Measurements from ENCODE around the gene SPZ1.
"Not testable (repeated sequence)": the region's sequence is repeated elsewhere in the genome, so short reads cannot be mapped to it uniquely, and the experiment has no call there.

Gene SPZ1

DNA sequence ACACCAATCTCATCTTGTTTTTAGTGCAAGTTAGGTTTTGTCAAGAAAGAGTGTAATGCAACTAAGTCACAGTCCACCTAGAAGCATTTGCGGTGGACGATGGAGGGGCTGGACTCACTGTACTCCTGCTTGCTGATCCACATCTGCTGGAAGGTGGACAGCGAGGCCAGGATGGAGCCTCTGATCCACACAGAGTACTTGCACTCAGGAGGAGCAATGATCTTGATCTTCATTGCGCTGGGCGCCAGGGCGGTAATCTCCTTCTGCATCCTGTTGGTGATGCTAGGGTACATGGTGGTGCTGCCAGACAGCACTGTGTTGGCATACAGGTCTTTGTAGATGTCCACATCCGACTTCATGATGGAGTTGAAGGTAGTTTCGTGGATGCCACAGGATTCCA lies 20.2 kb upstream of the SPZ1 start:
- no peaks in the 10 kb centered on the region for H3K4me1 ChIP-seq
- H3K4me3 ChIP-seq, result no peak overlapping the region
- TF ChIP-seq, protein P1, sequence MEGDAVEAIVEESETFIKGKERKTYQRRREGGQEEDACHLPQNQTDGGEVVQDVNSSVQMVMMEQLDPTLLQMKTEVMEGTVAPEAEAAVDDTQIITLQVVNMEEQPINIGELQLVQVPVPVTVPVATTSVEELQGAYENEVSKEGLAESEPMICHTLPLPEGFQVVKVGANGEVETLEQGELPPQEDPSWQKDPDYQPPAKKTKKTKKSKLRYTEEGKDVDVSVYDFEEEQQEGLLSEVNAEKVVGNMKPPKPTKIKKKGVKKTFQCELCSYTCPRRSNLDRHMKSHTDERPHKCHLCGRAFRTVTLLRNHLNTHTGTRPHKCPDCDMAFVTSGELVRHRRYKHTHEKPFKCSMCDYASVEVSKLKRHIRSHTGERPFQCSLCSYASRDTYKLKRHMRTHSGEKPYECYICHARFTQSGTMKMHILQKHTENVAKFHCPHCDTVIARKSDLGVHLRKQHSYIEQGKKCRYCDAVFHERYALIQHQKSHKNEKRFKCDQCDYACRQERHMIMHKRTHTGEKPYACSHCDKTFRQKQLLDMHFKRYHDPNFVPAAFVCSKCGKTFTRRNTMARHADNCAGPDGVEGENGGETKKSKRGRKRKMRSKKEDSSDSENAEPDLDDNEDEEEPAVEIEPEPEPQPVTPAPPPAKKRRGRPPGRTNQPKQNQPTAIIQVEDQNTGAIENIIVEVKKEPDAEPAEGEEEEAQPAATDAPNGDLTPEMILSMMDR (IDR thresholded peaks at IDR 0.05), result no peak
- H3K27ac ChIP-seq, result no peak overlapping the region
- no peaks in the 10 kb centered on the region for H3K36me3 ChIP-seq
- intact Hi-C loops (cut with DNase I; ENCODE audit: low total_unique reads), result no loop called here
- H3K27me3 ChIP-seq, result no peaks in the 10 kb centered on the region
- H3K9me3 ChIP-seq, result no peaks in the 10 kb centered on the region
- DNase-seq, result no peak

- no peaks in the 10 kb centered on the region for H3K4me1 ChIP-seq
- intact Hi-C loops (cut with DNase I; ENCODE audit: low total_unique reads), result no loop called here
- H3K4me3 ChIP-seq, result no peak overlapping the region
- DNase-seq, result no peak
- H3K27me3 ChIP-seq, result no peaks in the 10 kb centered on the region
- H3K36me3 ChIP-seq, result no peaks in the 10 kb centered on the region
- H3K9me3 ChIP-seq, result no peaks in the 10 kb centered on the region
- H3K27ac ChIP-seq, result no peak overlapping the region
- TF ChIP-seq, protein P1 (IDR thresholded peaks at IDR 0.05), result no peak
Observed at GRCh38 chr5:80300125-80300524, 19.7 kb upstream of the SPZ1 start.

DNA sequence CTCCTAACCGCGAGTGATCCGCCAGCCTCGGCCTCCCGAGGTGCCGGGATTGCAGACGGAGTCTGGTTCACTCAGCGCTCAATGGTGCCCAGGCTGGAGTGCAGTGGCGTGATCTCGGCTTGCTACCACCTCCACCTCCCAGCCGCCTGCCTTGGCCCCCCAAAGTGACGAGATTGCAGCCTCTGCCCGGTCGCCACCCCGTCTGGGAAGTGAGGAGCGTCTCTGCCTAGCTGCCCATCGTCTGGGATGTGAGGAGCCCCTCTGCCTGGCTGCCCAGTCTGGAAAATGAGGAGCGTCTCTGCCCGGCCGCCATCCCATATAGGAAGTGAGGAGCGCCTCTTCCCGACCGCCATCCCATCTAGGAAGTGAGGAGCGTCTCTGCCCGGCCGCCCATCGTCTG lies 19.0 kb upstream of the SPZ1 start:
- H3K27ac ChIP-seq; H3K4me1 ChIP-seq; DNase-seq; intact Hi-C loops (cut with DNase I; ENCODE audit: low total_unique reads); H3K36me3 ChIP-seq; H3K27me3 ChIP-seq; H3K9me3 ChIP-seq; H3K4me3 ChIP-seq: not testable (repeated sequence)

GRCh38 chr5:80301342-80301741 lies 18.5 kb upstream of the SPZ1 start:
- intact Hi-C loops (cut with DNase I; ENCODE audit: low total_unique reads); H3K27me3 ChIP-seq; H3K36me3 ChIP-seq; H3K9me3 ChIP-seq; H3K27ac ChIP-seq; H3K4me1 ChIP-seq; DNase-seq; H3K4me3 ChIP-seq: not testable (repeated sequence)

DNA sequence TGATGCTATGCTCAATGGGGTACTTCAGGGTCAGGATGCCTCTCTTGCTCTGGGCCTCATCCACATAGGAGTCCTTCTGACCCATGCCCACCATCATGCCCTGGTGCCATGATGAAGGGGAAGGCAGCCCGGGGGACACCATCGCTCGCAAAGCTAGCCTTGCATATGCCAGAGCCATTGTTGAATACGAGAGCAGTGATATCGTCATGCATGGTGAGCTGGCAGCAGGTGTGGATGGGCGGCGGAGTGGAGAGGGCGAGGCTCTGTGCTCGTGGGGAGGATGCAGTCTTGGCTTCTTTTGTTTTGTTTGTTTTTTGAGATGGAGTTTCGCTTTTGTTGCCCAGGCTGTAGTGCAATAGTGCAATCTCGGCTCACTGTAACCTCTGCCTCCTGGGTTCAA lies 17.2 kb upstream of the SPZ1 start:
- no peaks in the 10 kb centered on the region for H3K9me3 ChIP-seq
- no peaks in the 10 kb centered on the region for H3K27me3 ChIP-seq
- no peak overlapping the region for H3K4me3 ChIP-seq
- no peak overlapping the region for H3K27ac ChIP-seq
- no peaks in the 10 kb centered on the region for H3K36me3 ChIP-seq
- H3K4me1 ChIP-seq, result peaks cover 0 to 1% (median 0%) of the 10 kb centered on the region in 4 donors
- DNase-seq, result no peak
- intact Hi-C loops (cut with DNase I; ENCODE audit: low total_unique reads), result no loop called here
- TF ChIP-seq, protein P1 (IDR thresholded peaks at IDR 0.05), result no peak

- H3K27me3 ChIP-seq, result no peaks in the 10 kb centered on the region
- peaks cover 0 to 4% (median 0%) of the 10 kb centered on the region in 4 donors for H3K4me1 ChIP-seq
- no peak overlapping the region for H3K4me3 ChIP-seq
- TF ChIP-seq, protein P1 (IDR thresholded peaks at IDR 0.05), result no peak
- no peak overlapping the region for H3K27ac ChIP-seq
- intact Hi-C loops (cut with DNase I; ENCODE audit: low total_unique reads), result loop anchor here (5.0 kb wide), 1 partner anchor 216 kb away; no protein-coding TSS in a partner anchor
- DNase-seq, result no peak
- no peaks in the 10 kb centered on the region for H3K9me3 ChIP-seq
- H3K36me3 ChIP-seq, result no peaks in the 10 kb centered on the region
Observed at GRCh38 chr5:80308526-80308925, 11.3 kb upstream of the SPZ1 start.

Data from tibial artery (tissue), 4 donors.